NCI-H187 treated with DMSO at 0.1 percent for 48 hours (cell line): ENCODE measurements around the gene TLX2.

Experiments
- DNase-seq: peaks from one replicate; lab custom pipeline; 2025; lab: John Stamatoyannopoulos, UW

TLX2 gene

GRCh38 chr2:74496997-74497776 is 17.1 kb upstream of the TLX2 start:
- no peak for DNase-seq

- DNase-seq, result no peak
Observed at GRCh38 chr2:74497777-74498499, 16.3 kb upstream of the TLX2 start.

- DNase-seq, result no peak
Observed at GRCh38 chr2:74498500-74499266, 15.6 kb upstream of the TLX2 start.

- DNase-seq, result no peak
Observed at GRCh38 chr2:74499267-74499939, 14.8 kb upstream of the TLX2 start, which contains the start of gene LBX2. LBX2 (minus strand) TSS chr2:74499603; CDS start chr2:74499537, 66 bp downstream.

- no peak for DNase-seq
Observed at GRCh38 chr2:74499940-74500577, 14.2 kb upstream of the TLX2 start.

GRCh38 chr2:74500578-74500946 is 13.7 kb upstream of the TLX2 start:
- DNase-seq, result no peak

GRCh38 chr2:74501335-74502071 is 12.7 kb upstream of the TLX2 start:
- DNase-seq, result no peak

GRCh38 chr2:74502147-74502719 is 12.0 kb upstream of the TLX2 start:
- DNase-seq, result no peak

GRCh38 chr2:74502720-74503505 is 11.3 kb upstream of the TLX2 start:
- DNase-seq, result no peak

GRCh38 chr2:74503506-74504475 is 10.5 kb upstream of the TLX2 start:
- DNase-seq, result no peak

GRCh38 chr2:74504591-74504990 is 9.7 kb upstream of the TLX2 start:
- no peak for DNase-seq

GRCh38 chr2:74505448-74506246 is 8.6 kb upstream of the TLX2 start:
- no peak for DNase-seq

GRCh38 chr2:74507145-74507925 is 6.9 kb upstream of the TLX2 start, which contains the start of gene PCGF1:
PCGF1 (minus strand) TSS chr2:74507695; CDS start chr2:74507668, 27 bp downstream.
- DNase-seq, result peak; percentile 80

GRCh38 chr2:74507926-74508520 is 6.2 kb upstream of the TLX2 start:
- DNase-seq, result no peak

GRCh38 chr2:74510272-74510671 is 4.0 kb upstream of the TLX2 start:
- no peak for DNase-seq
